GM23338 (cell line): ENCODE data around the gene APBB1IP. TPM values are rescaled to one million over a fixed set of nuclear protein-coding genes. Genes with fewer than 3 reads are reported as not detected.

Experiments
- ATAC-seq: fragments of 200-7000 bp; cut with Tn5 transposase; 3 replicates; pipeline ENCODE4 v1.9.1; 2020
- DNase-seq: peaks from one replicate; pipeline ENCODE4 v3.0.0-alpha.2; 2015; ENCODE audit warnings: low spot score
- H2AFZ ChIP-seq: fragments of 200-600 bp; sonication (generic); 2 replicates; pipeline ENCODE4 v1.8.0; 2016; ENCODE audit warnings: antibody characterized with exemption, mild to moderate bottlenecking, moderate library complexity
- H3F3A ChIP-seq: fragments of 200-600 bp; sonication (generic); replicated peaks from 2 replicates; pipeline ENCODE4 v1.8.0; 2017; ENCODE audit warnings: antibody characterized with exemption, mixed run types, low read depth
- H3K27ac ChIP-seq: fragments of 200-600 bp; sonication (generic); 2 replicates; pipeline ENCODE4 v1.6.1; 2016; ENCODE audit warnings: low read depth
- H3K27me3 ChIP-seq: fragments of 200-600 bp; sonication (generic); 2 replicates; pipeline ENCODE4 v1.8.0; 2016; ENCODE audit warnings: mild to moderate bottlenecking, mixed run types, moderate library complexity; ENCODE audit not compliant: insufficient read depth
- H3K36me3 ChIP-seq: fragments of 200-600 bp; sonication (generic); 2 replicates; pipeline ENCODE4 v1.8.0; 2016; ENCODE audit warnings: mild to moderate bottlenecking; ENCODE audit not compliant: insufficient read depth
- H3K4me1 ChIP-seq: fragments of 200-600 bp; sonication (generic); 2 replicates; pipeline ENCODE4 v1.8.0; 2016; ENCODE audit warnings: mild to moderate bottlenecking, moderate library complexity; ENCODE audit not compliant: insufficient read depth
- H3K4me2 ChIP-seq: fragments of 200-600 bp; sonication (generic); 2 replicates; pipeline ENCODE4 v1.7.1; 2017; ENCODE audit warnings: mixed run types
- H3K4me3 ChIP-seq: fragments of 200-600 bp; sonication (generic); 2 replicates; pipeline ENCODE4 v1.6.1; 2016; ENCODE audit warnings: mixed run types
- H3K79me2 ChIP-seq: fragments of 200-600 bp; sonication (generic); replicated peaks from 2 replicates; pipeline ENCODE4 v1.8.0; 2017; ENCODE audit warnings: mild to moderate bottlenecking; ENCODE audit not compliant: insufficient read depth
- H3K9me2 ChIP-seq: fragments of 200-600 bp; sonication (generic); 2 replicates; pipeline ENCODE4 v1.8.0; 2017; ENCODE audit not compliant: insufficient read depth
- H4K20me1 ChIP-seq: fragments of 200-600 bp; sonication (generic); replicated peaks from 2 replicates; pipeline ENCODE4 v1.8.0; 2017; ENCODE audit warnings: mild to moderate bottlenecking; ENCODE audit not compliant: insufficient read depth
- H3K27ac Mint-ChIP-seq: 2 replicates; pipeline ENCODE4 v1.8.0; 2020; ENCODE audit warnings: inconsistent platforms, mild to moderate bottlenecking, moderate library complexity, mixed read lengths
- H3K27me3 Mint-ChIP-seq: 3 replicates; pipeline ENCODE4 v1.8.0; 2022; ENCODE audit warnings: low read depth, mild to moderate bottlenecking, moderate library complexity, mixed read lengths, inconsistent platforms; ENCODE audit not compliant: insufficient read depth, poor library complexity
- H3K36me3 Mint-ChIP-seq: 3 replicates; pipeline ENCODE4 v1.8.0; 2021; ENCODE audit warnings: low read depth, mild to moderate bottlenecking, inconsistent platforms, moderate library complexity, mixed read lengths
- H3K4me1 Mint-ChIP-seq: 3 replicates; pipeline ENCODE4 v1.8.0; 2020; ENCODE audit warnings: mild to moderate bottlenecking, inconsistent platforms, mixed read lengths
- H3K4me3 Mint-ChIP-seq: 3 replicates; pipeline ENCODE4 v1.8.0; 2021; ENCODE audit warnings: moderate library complexity, mild to moderate bottlenecking, inconsistent platforms, mixed read lengths
- H3K9me3 Mint-ChIP-seq: 3 replicates; pipeline ENCODE4 v1.8.0; 2020; ENCODE audit warnings: moderate library complexity, mild to moderate bottlenecking, inconsistent platforms, mixed read lengths
- CREB1 ChIP-seq: fragments of 250-450 bp; sonication (Bioruptor Pico); IDR thresholded peaks from 2 replicates; pipeline ENCODE4 v1.5.0; 2020; ENCODE audit warnings: low read depth, mild to moderate bottlenecking, moderate library complexity
- NANOG ChIP-seq: IDR thresholded peaks from 2 replicates; pipeline ENCODE4 v1.6.1; 2016; ENCODE audit warnings: antibody characterized with exemption, borderline replicate concordance
- STAT1 ChIP-seq: IDR thresholded peaks from one replicate; pipeline ENCODE4 v1.6.1; 2016; ENCODE audit warnings: antibody characterized with exemption; ENCODE audit not compliant: unreplicated experiment
- ZNF114 ChIP-seq: fragments of 250-450 bp; sonication (Bioruptor Pico); IDR thresholded peaks from 2 replicates; pipeline ENCODE4 v1.5.0; 2020; ENCODE audit warnings: mild to moderate bottlenecking, moderate library complexity
- polyA plus RNA-seq: library from polyadenylated mRNA; unstranded; fragments of >200 nt; fragmentation: Nextera tagmentation; extraction: Ambion mirVana; gene quantifications from 2 replicates; pipeline ENCODE4 v1.2.1, GENCODE V29; 2016
- total RNA-seq: library from RNA; depleted of rRNA; stranded (reverse); fragments of >200 nt; shearing (Covaris generic); gene quantifications from 2 replicates; pipeline ENCODE4 v1.2.3, GENCODE V29; 2014
- TF ChIP-seq, protein P1 (sequence below): IDR thresholded peaks from 2 replicates; pipeline ENCODE4 v1.6.1; 2016; ENCODE audit warnings: antibody characterized with exemption
- TF ChIP-seq, protein P2 (sequence below): fragments of 250-450 bp; sonication (Bioruptor Pico); IDR thresholded peaks from 2 replicates; pipeline ENCODE4 v1.5.0; 2020; ENCODE audit warnings: mild to moderate bottlenecking, moderate library complexity

The APBB1IP gene
- total and polyA plus RNA-seq, 2 experiments from 2014 or later: 0.14 to 0.16 TPM

DNA sequence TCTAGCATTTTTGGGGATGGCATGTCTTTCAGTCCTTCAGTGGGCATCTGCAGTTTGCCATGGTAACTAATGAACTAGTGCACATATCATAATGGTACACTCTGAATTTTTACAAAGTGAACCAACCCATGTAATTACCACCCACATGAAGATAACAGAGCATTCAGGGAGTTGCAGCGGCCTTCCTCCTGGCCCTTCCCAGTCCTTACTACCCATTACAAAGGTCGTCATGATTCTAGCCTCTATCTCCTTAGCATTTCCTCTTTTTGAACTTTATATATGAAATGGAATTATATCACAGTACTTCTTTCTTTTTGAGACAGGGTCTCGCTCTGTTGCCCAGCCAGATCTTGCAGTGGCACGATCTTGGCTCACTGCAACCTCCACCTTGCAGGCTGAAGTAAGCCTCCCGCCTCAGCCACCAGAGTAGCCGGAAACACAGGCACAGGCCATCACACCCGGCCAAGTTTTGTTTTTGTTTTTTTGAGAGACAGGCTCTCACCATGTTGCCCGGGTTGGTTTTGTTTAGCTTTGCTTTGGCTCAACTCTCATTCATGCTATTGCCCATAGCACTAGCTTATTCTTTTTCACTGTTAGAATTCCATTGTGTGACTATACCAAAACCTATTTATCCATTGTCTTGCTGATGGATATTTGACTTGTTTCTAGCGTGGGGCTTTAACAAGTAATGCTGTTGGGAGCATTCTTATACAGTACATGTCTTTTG is 79.2 kb downstream of the APBB1IP start:
- Histone ChIP-seq H3K79me2 (no peaks in the 10 kb centered on the region), H3K4me2 (peak overlapping the region; percentile 4; the same call in 1 of the 2 replicates), H3K4me1 (peaks cover 7% of the 10 kb centered on the region; the same call in 1 of the 2 replicates), H2AFZ (peak overlapping the region; percentile 91), H3K27me3 (no peaks in the 10 kb centered on the region), H3K9me2 (0 out of 2 replicates have a peak, but pooled peaks cover 3% of the 10 kb centered on the region), H3K4me3 (no peak overlapping the region), H3F3A (no peaks in the 10 kb centered on the region), H3K36me3 (no peaks in the 10 kb centered on the region), H3K27ac (no peak overlapping the region), H4K20me1 (no peaks in the 10 kb centered on the region)
- H3K27me3 Mint-ChIP-seq: peaks cover 1% of the 10 kb centered on the region
- H3K4me1 Mint-ChIP-seq: peaks cover 12% of the 10 kb centered on the region; the same call in 2 of the 3 replicates
- 0 out of 3 replicates have a peak, but pooled peaks cover 2% of the 10 kb centered on the region for H3K36me3 Mint-ChIP-seq
- no peaks in the 10 kb centered on the region for H3K9me3 Mint-ChIP-seq
- peak overlapping the region; percentile 84; the same call in 1 of the 2 replicates for H3K27ac Mint-ChIP-seq
- H3K4me3 Mint-ChIP-seq: no peak overlapping the region
- TF ChIP-seq, protein P1, sequence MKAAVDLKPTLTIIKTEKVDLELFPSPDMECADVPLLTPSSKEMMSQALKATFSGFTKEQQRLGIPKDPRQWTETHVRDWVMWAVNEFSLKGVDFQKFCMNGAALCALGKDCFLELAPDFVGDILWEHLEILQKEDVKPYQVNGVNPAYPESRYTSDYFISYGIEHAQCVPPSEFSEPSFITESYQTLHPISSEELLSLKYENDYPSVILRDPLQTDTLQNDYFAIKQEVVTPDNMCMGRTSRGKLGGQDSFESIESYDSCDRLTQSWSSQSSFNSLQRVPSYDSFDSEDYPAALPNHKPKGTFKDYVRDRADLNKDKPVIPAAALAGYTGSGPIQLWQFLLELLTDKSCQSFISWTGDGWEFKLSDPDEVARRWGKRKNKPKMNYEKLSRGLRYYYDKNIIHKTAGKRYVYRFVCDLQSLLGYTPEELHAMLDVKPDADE: no peak
- TF ChIP-seq CREB1 (CRISPR knock-in tag) (no peak), ZNF114 (CRISPR knock-in tag) (no peak), NANOG (no peak), STAT1 (no peak)
- TF ChIP-seq, protein P2, sequence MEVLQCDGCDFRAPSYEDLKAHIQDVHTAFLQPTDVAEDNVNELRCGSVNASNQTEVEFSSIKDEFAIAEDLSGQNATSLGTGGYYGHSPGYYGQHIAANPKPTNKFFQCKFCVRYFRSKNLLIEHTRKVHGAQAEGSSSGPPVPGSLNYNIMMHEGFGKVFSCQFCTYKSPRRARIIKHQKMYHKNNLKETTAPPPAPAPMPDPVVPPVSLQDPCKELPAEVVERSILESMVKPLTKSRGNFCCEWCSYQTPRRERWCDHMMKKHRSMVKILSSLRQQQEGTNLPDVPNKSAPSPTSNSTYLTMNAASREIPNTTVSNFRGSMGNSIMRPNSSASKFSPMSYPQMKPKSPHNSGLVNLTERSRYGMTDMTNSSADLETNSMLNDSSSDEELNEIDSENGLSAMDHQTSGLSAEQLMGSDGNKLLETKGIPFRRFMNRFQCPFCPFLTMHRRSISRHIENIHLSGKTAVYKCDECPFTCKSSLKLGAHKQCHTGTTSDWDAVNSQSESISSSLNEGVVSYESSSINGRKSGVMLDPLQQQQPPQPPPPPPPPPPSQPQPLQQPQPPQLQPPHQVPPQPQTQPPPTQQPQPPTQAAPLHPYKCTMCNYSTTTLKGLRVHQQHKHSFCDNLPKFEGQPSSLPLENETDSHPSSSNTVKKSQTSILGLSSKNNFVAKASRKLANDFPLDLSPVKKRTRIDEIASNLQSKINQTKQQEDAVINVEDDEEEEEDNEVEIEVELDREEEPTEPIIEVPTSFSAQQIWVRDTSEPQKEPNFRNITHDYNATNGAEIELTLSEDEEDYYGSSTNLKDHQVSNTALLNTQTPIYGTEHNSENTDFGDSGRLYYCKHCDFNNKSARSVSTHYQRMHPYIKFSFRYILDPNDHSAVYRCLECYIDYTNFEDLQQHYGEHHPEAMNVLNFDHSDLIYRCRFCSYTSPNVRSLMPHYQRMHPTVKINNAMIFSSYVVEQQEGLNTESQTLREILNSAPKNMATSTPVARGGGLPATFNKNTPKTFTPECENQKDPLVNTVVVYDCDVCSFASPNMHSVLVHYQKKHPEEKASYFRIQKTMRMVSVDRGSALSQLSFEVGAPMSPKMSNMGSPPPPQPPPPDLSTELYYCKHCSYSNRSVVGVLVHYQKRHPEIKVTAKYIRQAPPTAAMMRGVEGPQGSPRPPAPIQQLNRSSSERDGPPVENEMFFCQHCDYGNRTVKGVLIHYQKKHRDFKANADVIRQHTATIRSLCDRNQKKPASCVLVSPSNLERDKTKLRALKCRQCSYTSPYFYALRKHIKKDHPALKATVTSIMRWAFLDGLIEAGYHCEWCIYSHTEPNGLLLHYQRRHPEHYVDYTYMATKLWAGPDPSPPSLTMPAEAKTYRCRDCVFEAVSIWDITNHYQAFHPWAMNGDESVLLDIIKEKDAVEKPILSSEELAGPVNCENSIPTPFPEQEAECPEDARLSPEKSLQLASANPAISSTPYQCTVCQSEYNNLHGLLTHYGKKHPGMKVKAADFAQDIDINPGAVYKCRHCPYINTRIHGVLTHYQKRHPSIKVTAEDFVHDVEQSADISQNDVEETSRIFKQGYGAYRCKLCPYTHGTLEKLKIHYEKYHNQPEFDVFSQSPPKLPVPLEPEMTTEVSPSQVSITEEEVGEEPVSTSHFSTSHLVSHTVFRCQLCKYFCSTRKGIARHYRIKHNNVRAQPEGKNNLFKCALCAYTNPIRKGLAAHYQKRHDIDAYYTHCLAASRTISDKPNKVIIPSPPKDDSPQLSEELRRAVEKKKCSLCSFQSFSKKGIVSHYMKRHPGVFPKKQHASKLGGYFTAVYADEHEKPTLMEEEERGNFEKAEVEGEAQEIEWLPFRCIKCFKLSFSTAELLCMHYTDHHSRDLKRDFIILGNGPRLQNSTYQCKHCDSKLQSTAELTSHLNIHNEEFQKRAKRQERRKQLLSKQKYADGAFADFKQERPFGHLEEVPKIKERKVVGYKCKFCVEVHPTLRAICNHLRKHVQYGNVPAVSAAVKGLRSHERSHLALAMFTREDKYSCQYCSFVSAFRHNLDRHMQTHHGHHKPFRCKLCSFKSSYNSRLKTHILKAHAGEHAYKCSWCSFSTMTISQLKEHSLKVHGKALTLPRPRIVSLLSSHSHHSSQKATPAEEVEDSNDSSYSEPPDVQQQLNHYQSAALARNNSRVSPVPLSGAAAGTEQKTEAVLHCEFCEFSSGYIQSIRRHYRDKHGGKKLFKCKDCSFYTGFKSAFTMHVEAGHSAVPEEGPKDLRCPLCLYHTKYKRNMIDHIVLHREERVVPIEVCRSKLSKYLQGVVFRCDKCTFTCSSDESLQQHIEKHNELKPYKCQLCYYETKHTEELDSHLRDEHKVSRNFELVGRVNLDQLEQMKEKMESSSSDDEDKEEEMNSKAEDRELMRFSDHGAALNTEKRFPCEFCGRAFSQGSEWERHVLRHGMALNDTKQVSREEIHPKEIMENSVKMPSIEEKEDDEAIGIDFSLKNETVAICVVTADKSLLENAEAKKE (CRISPR knock-in tag): no peak
- DNase-seq: no peak
- peak; percentile 45 for ATAC-seq
